NCI-H2227 treated with DMSO at 0.1 percent for 48 hours (cell line): ENCODE data around the gene FANCE.
"Not testable (repeated sequence)": the region's sequence is repeated elsewhere in the genome, so short reads cannot be mapped to it uniquely, and the experiment has no call there.

Experiments used
- DNase-seq: peaks from one replicate; lab custom pipeline; 2025; lab: John Stamatoyannopoulos, UW

The FANCE gene

GRCh38 chr6:35497571-35498421, 45.7 kb downstream of the FANCE start:
- peak; percentile 42 for DNase-seq

- DNase-seq: no peak
These were observed 46.4 kb downstream of the FANCE start for GRCh38 chr6:35498422-35499067.

- no peak for DNase-seq
These were observed 47.2 kb downstream of the FANCE start for GRCh38 chr6:35499372-35499771.

GRCh38 chr6:35500782-35501181, 48.6 kb downstream of the FANCE start:
- DNase-seq: no peak

GRCh38 chr6:35501784-35502183, 49.6 kb downstream of the FANCE start:
- no peak for DNase-seq

- no peak for DNase-seq
These were observed 51.4 kb downstream of the FANCE start for GRCh38 chr6:35503534-35503933.

- DNase-seq: no peak
These were observed 53.9 kb downstream of the FANCE start for GRCh38 chr6:35505999-35506412.

GRCh38 chr6:35506536-35506935, 54.4 kb downstream of the FANCE start:
- DNase-seq: no peak

GRCh38 chr6:35507221-35507620, 55.1 kb downstream of the FANCE start:
- no peak for DNase-seq

GRCh38 chr6:35508027-35508426, 55.9 kb downstream of the FANCE start:
- no peak for DNase-seq

GRCh38 chr6:35508542-35508941, 56.4 kb downstream of the FANCE start:
- no peak for DNase-seq

- no peak for DNase-seq
These were observed 58.9 kb downstream of the FANCE start for GRCh38 chr6:35510916-35511561.

- DNase-seq: no peak
These were observed 59.4 kb downstream of the FANCE start for GRCh38 chr6:35511562-35511941.

GRCh38 chr6:35512006-35512405, 59.9 kb downstream of the FANCE start:
- DNase-seq: no peak

- no peak for DNase-seq
These were observed 60.6 kb downstream of the FANCE start, which contains the start of gene TULP1 for GRCh38 chr6:35512740-35513139. TSS of gene TULP1 (minus strand) at chr6:35512896. CDS start at chr6:35512858, 38 bp downstream.

- DNase-seq: no peak
These were observed 62.4 kb downstream of the FANCE start for GRCh38 chr6:35514587-35514986.

- not testable (repeated sequence) for DNase-seq
These were observed 63.8 kb downstream of the FANCE start for GRCh38 chr6:35515939-35516338.
